Mesenchymal stem cell (in vitro differentiated cells and primary cell): ENCODE data around the gene ADPRM.
"Not testable (repeated sequence)": the region's sequence is repeated elsewhere in the genome, so short reads cannot be mapped to it uniquely, and the experiment has no call there.

Experiments used
- DNase-seq: peaks from one replicate; pipeline ENCODE4 v3.0.0-alpha.2; 2013
- H2AFZ ChIP-seq: one replicate; pipeline ENCODE4 v1.6.1; 2013; ENCODE audit warnings: low read depth, mild to moderate bottlenecking, control low read depth, inconsistent platforms, low read length, moderate library complexity
- H2AK5ac ChIP-seq: 2 replicates; pipeline ENCODE4 v1.6.1; 2013; ENCODE audit warnings: low read length, moderate library complexity, mild to moderate bottlenecking, inconsistent platforms; ENCODE audit not compliant: severe bottlenecking
- H2BK120ac ChIP-seq: one replicate; pipeline ENCODE4 v1.6.1; 2013; ENCODE audit warnings: low read depth, mild to moderate bottlenecking, inconsistent platforms, low read length, moderate library complexity
- H2BK12ac ChIP-seq, 2 experiments: one replicate each; pipeline ENCODE4 v1.6.1; 2013; ENCODE audit warnings: inconsistent platforms in 2 of 2, low read length in 2 of 2, mild to moderate bottlenecking in 2 of 2, moderate library complexity in 2 of 2, control low read depth in 1 of 2
- H2BK15ac ChIP-seq: one replicate; pipeline ENCODE4 v1.6.1; 2013; ENCODE audit warnings: mild to moderate bottlenecking, low read depth, inconsistent platforms; ENCODE audit not compliant: poor library complexity, severe bottlenecking
- H2BK5ac ChIP-seq: 2 replicates; pipeline ENCODE4 v1.6.1; 2013; ENCODE audit warnings: low read depth, mild to moderate bottlenecking, low read length, control low read depth, inconsistent platforms; ENCODE audit not compliant: poor library complexity, severe bottlenecking
- H3K14ac ChIP-seq, 2 experiments: one replicate each; pipeline ENCODE4 v1.6.1; 2013; ENCODE audit warnings: inconsistent platforms in 2 of 2, low read length in 2 of 2, control low read depth in 1 of 2, mild to moderate bottlenecking in 1 of 2, moderate library complexity in 1 of 2
- H3K18ac ChIP-seq, 2 experiments: one replicate each; pipeline ENCODE4 v1.6.1; 2013; ENCODE audit warnings: inconsistent platforms in 2 of 2, low read length in 2 of 2, control low read depth in 1 of 2, low read depth in 1 of 2, mild to moderate bottlenecking in 1 of 2
- H3K23ac ChIP-seq, 2 experiments: one replicate each; pipeline ENCODE4 v1.6.1; 2013; ENCODE audit warnings: inconsistent platforms in 2 of 2, low read length in 2 of 2, mild to moderate bottlenecking in 2 of 2, moderate library complexity in 2 of 2, control low read depth in 1 of 2
- H3K27ac ChIP-seq: 2 replicates; pipeline ENCODE4 v1.5.1; 2013; ENCODE audit warnings: mild to moderate bottlenecking, moderate library complexity, low read length, control low read depth, inconsistent platforms; ENCODE audit not compliant: poor library complexity, severe bottlenecking
- H3K27me3 ChIP-seq, 2 experiments: 2 replicates each; pipeline versions ENCODE4 v1.6.1 to v1.7.0; 2013; ENCODE audit warnings: low read length in 2 of 2, mild to moderate bottlenecking in 2 of 2, moderate library complexity in 2 of 2, control low read depth in 1 of 2, inconsistent platforms in 1 of 2; ENCODE audit not compliant: control insufficient read depth in 1 of 2, insufficient read depth in 1 of 2
- H3K36me3 ChIP-seq, 2 experiments: 2 replicates each; pipeline versions ENCODE4 v1.6.1 to v1.7.0; 2013; ENCODE audit warnings: low read length in 2 of 2, control low read depth in 1 of 2, inconsistent platforms in 1 of 2, low read depth in 1 of 2, mild to moderate bottlenecking in 1 of 2; ENCODE audit not compliant: insufficient read depth in 2 of 2, control insufficient read depth in 1 of 2
- H3K4ac ChIP-seq, 2 experiments: one replicate each; pipeline ENCODE4 v1.6.1; 2013; ENCODE audit warnings: inconsistent platforms in 2 of 2, low read length in 2 of 2, mild to moderate bottlenecking in 2 of 2, moderate library complexity in 2 of 2, control low read depth in 1 of 2, low read depth in 1 of 2
- H3K4me1 ChIP-seq: 2 replicates; pipeline ENCODE4 v1.6.1; 2013; ENCODE audit warnings: low read depth, low read length, control low read depth; ENCODE audit not compliant: control insufficient read depth, insufficient read depth
- H3K4me2 ChIP-seq: 2 replicates; pipeline ENCODE4 v1.6.1; 2013; ENCODE audit warnings: low read length, mild to moderate bottlenecking, inconsistent platforms; ENCODE audit not compliant: poor library complexity, severe bottlenecking
- H3K4me3 ChIP-seq, 2 experiments: 2 replicates each; pipeline versions ENCODE4 v1.5.1 to v1.7.0; 2013; ENCODE audit warnings: low read length in 2 of 2, mild to moderate bottlenecking in 2 of 2, control low read depth in 1 of 2, low read depth in 1 of 2; ENCODE audit not compliant: insufficient read depth in 1 of 2
- H3K79me1 ChIP-seq: replicated peaks from 2 replicates; pipeline ENCODE4 v1.6.1; 2013; ENCODE audit warnings: mild to moderate bottlenecking, control low read depth, low read length, inconsistent platforms; ENCODE audit not compliant: poor library complexity, severe bottlenecking
- H3K9ac ChIP-seq: 2 replicates; pipeline ENCODE4 v1.7.0; 2013; ENCODE audit warnings: mild to moderate bottlenecking, low read length, moderate library complexity
- H3K9me3 ChIP-seq: 2 replicates; pipeline ENCODE4 v1.7.0; 2013; ENCODE audit warnings: mild to moderate bottlenecking, low read length; ENCODE audit not compliant: control insufficient read depth
- H4K8ac ChIP-seq: one replicate; pipeline ENCODE4 v1.6.1; 2013; ENCODE audit warnings: inconsistent platforms, mild to moderate bottlenecking, low read length, moderate library complexity
- H4K91ac ChIP-seq: one replicate; pipeline ENCODE4 v1.6.1; 2013; ENCODE audit warnings: mild to moderate bottlenecking, low read length, inconsistent platforms
- whole genome bisulfite sequencing: methylation state at CpG from one replicate; pipeline ENCODE4 v1.1.7; 2013; ENCODE audit warnings: mixed read lengths; 5-methylcytosine and 5-hydroxymethylcytosine counted together

ADPRM gene

DNA sequence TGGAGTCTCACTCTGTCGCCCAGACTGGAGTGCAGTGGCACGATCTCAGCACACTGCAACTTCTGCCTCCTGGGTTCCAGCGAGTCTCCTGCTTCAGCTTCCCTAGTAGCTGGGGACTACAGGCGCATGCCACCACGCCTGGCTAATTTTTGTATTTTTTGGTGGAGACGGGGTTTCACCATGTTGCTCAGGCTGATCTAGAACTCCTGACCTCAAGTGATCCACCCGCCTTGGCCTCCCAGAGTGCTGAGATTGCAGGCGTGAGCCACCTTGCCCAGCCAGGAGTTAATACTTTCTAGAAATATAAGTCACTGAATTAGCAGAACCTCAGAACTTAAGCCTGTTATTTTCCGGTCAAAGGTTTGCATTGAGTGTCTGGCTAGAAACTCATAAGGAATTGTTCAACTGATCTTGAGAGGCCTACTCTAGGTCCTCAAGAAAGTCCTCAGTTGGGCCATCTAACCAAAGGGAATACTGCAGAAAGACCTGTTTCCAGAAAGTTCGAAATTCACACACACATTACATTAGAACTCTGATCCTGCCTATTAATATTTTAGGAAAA is 31.0 kb downstream of the ADPRM start:
- Histone ChIP-seq H3K14ac (no peak overlapping the region), H2AFZ (no peak overlapping the region), H2BK12ac (no peak overlapping the region), H4K8ac (no peak overlapping the region), H2BK120ac (no peak overlapping the region), H2AK5ac (no peak overlapping the region), H3K36me3 (peaks cover 0 to 28% of the 10 kb centered on the region in 2 experiments), H3K79me1 (no peaks in the 10 kb centered on the region), H3K4me3 (no peak overlapping the region), H2BK15ac (no peak overlapping the region), H3K9ac (no peak overlapping the region), H3K27ac (no peak overlapping the region), H2BK5ac (no peak overlapping the region), H3K9me3 (no peaks in the 10 kb centered on the region), H4K91ac (no peak overlapping the region), H3K4me2 (no peak overlapping the region), H3K23ac (no peak overlapping the region), H3K18ac (no peak overlapping the region), H3K4me1 (peaks cover 6% of the 10 kb centered on the region), H3K27me3 (no peaks in the 10 kb centered on the region), H3K4ac (no peak overlapping the region)
- 97% methylated on average over 10 of the region's 10 CpGs for WGBS
- DNase-seq: no peak

DNA sequence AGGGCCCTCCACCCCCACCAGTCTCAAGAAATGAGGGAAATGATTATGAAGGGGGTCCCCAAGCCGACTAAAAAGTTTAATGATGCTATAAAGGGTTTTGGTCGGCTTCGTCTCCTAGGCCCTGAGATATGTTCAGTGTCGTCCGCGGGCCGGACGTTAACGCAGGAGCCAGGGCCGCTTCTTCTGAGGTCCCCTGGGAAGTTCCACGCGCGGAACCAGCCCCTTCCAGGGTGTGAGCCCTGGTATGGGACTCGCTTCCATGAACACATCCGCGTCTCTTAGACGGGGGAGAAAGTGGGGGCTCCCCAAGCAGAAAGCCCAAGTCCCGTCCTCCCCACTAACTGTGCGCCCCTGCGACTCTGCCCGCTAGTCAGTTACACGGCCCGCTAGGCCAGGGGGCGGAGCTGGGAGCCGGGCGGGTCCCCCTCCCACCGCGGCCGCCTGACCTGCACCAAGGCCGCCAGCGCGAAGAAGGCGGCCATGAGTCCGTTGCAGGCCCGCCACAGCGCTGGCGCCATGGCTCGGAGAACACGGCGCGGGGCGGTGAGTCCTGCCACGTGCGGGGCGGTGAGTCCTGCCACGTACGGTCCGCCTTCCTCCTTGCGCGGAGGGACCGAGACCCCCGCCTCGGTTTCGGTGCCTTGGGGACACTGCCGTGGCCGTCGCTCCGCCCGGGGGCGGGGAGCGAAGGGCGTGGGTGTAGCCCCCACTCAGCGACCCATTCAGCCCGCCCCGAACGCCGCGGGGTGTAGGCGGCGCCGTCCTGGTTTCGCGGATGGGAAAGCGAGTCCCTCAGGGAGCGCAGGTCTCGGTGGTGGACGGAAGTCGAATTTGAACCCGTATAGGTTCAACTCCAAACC is 32.2 kb downstream of the ADPRM start, which contains the start of gene TMEM220:
TSS of gene TMEM220 (minus strand) at position 690 of the 860 bp plus-strand sequence. CDS start at position 518, 172 bp downstream.
- H3K27me3 ChIP-seq: no peaks in the 10 kb centered on the region
- H2BK12ac ChIP-seq: peak within 1 kb of the TSS; percentile 83 to 98
- H3K18ac ChIP-seq: peak within 1 kb of the TSS; percentile 93 to 100
- no peaks in the 10 kb centered on the region for H3K79me1 ChIP-seq
- H3K4me1 ChIP-seq: peaks cover 6% of the 10 kb centered on the region
- H2AK5ac ChIP-seq: no peak within 1 kb of the TSS
- H4K8ac ChIP-seq: peak within 1 kb of the TSS; percentile 99
- peak within 1 kb of the TSS; percentile 81 to 89 for H3K4me3 ChIP-seq
- H2BK120ac ChIP-seq: peak within 1 kb of the TSS; percentile 95
- no peaks in the 10 kb centered on the region for H3K9me3 ChIP-seq
- H3K36me3 ChIP-seq: peaks cover 0 to 28% of the 10 kb centered on the region in 2 experiments
- H3K14ac ChIP-seq: peak within 1 kb of the TSS in 1 of 2 experiments; percentile 100
- H2BK5ac ChIP-seq: no peak within 1 kb of the TSS
- H3K27ac ChIP-seq: peak within 1 kb of the TSS; percentile 36
- peak within 1 kb of the TSS; percentile 99 for H4K91ac ChIP-seq
- H2AFZ ChIP-seq: peak within 1 kb of the TSS; percentile 81
- peak within 1 kb of the TSS; percentile 87 for H2BK15ac ChIP-seq
- H3K4ac ChIP-seq: peak within 1 kb of the TSS; percentile 84 to 94
- peak; percentile 82 for DNase-seq
- H3K9ac ChIP-seq: peak within 1 kb of the TSS; percentile 90
- no peak within 1 kb of the TSS for H3K23ac ChIP-seq
- peak within 1 kb of the TSS; percentile 82 for H3K4me2 ChIP-seq
- WGBS: 10% methylated on average over 46 of the region's 79 CpGs

DNA sequence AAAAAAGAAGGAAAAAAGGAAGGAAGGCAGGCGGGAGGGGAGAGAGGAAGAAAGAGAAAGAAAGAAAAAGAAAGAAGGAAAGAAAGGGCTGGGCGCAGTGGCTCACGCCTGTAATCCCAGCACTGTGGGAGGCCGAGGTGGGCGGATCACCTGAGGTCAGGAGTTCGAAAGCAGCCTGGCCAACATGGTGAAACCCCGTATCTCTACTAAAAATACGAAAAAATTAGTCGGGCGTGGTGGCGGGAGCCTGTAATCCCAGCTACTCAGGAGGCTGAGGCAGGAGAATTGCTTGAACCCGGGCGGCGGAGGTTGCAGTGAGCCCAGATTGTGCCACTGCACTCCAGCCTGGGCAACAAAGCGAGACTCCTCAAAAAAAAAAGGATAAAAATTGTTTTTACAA is 32.9 kb downstream of the ADPRM start:
- Histone ChIP-seq H3K4me2 (peak overlapping the region; percentile 82), H3K4me3 (peak overlapping the region; percentile 81 to 89), H4K8ac (peak overlapping the region; percentile 43), H3K27ac (peak overlapping the region; percentile 36), H3K36me3 (peaks cover 0 to 21% of the 10 kb centered on the region in 2 experiments), H3K9ac (peak overlapping the region; percentile 90)
- H4K91ac ChIP-seq, H3K18ac ChIP-seq, H3K4me1 ChIP-seq, H2BK12ac ChIP-seq, H2BK15ac ChIP-seq, H3K23ac ChIP-seq, H3K79me1 ChIP-seq, H2AFZ ChIP-seq, H3K14ac ChIP-seq, H2BK120ac ChIP-seq, H2BK5ac ChIP-seq, H3K27me3 ChIP-seq, H3K9me3 ChIP-seq, H3K4ac ChIP-seq, DNase-seq, H2AK5ac ChIP-seq: not testable (repeated sequence)
- WGBS: 22% methylated on average over 14 of the region's 15 CpGs

DNA sequence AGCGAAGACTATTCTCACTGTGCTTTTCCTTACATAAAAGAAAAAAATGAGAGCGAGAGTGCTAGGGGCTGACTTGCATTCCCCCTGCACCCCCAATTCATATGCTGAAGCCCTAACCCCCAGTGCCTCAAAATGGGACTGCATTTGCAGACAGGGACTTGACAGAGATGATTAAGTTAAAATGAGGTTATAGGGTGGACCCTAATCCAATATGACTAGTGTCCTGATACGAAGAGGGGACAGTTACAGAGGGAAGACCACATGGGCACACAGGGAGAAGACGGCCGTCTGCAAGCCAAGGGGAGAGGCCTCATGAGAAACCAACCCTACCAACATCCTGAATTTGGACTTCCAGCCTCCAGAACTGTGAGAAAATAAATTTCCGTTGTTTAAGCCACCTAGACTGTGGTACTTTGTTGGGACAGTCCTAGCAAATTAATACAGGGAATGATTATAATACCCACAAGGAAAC is 34.0 kb downstream of the ADPRM start:
- H2BK5ac ChIP-seq: no peak overlapping the region
- peak overlapping the region in 1 of 2 experiments; percentile 54 for H3K4me3 ChIP-seq
- no peaks in the 10 kb centered on the region for H3K27me3 ChIP-seq
- H3K4me2 ChIP-seq: no peak overlapping the region
- DNase-seq: no peak
- WGBS: 88% methylated on average over 4 of the region's 6 CpGs
- no peak overlapping the region for H4K91ac ChIP-seq
- H3K18ac ChIP-seq: no peak overlapping the region
- peaks cover 0 to 10% of the 10 kb centered on the region in 2 experiments for H3K36me3 ChIP-seq
- no peak overlapping the region for H3K27ac ChIP-seq
- H2AK5ac ChIP-seq: no peak overlapping the region
- H3K23ac ChIP-seq: no peak overlapping the region
- H3K9ac ChIP-seq: peak overlapping the region; percentile 90
- no peak overlapping the region for H3K4ac ChIP-seq
- peak overlapping the region; percentile 77 for H4K8ac ChIP-seq
- H3K4me1 ChIP-seq: peaks cover 6% of the 10 kb centered on the region
- H2BK15ac ChIP-seq: no peak overlapping the region
- H3K14ac ChIP-seq: no peak overlapping the region
- no peaks in the 10 kb centered on the region for H3K9me3 ChIP-seq
- H2AFZ ChIP-seq: no peak overlapping the region
- H3K79me1 ChIP-seq: no peaks in the 10 kb centered on the region
- no peak overlapping the region for H2BK12ac ChIP-seq
- no peak overlapping the region for H2BK120ac ChIP-seq
